Stimulated activated CD8-positive, alpha-beta memory T cell treated with anti-CD3 and anti-CD28 coated beads, Interleukin-4, amount 100 ng/mL, for 48 hours (primary cell): Measurements from ENCODE around the gene KIFC1.
"Not testable (repeated sequence)": the region's sequence is repeated elsewhere in the genome, so short reads cannot be mapped to it uniquely, and the experiment has no call there.

Experiments used
- DNase-seq: peaks from one replicate; pipeline ENCODE4 v3.0.0-alpha.2; 2020

KIFC1 gene

DNA sequence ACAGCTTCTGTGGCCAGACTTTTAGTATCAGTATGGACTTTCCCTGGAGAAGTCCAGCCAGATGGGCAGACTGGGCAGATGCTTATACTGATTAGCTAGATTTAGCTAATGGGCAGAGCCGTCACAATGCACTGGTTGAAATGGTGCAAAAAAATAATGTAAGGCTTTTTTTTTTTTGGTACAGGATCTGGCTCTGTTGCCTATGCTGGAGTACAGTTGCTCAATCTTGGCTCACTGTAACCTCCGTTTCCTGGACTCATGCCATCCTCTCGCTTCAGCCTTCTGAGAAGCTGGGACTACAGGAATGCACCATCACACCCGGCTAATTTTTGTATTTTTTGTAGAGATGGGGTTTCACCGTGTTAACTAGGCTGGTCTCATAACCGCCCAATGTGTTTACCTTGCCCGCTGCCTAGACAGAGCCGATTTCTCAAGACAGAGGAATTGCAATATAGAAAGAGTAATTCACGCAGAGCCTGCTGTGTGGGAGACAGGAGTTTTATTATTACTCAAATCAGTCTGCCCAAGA, 16.4 kb upstream of the KIFC1 start:
- DNase-seq = no peak

GRCh38 chr6:33377171-33377570, 14.5 kb upstream of the KIFC1 start:
- no peak for DNase-seq

- not testable (repeated sequence) for DNase-seq
Measured at GRCh38 chr6:33379184-33379583, 12.4 kb upstream of the KIFC1 start.

- DNase-seq = no peak
Measured at GRCh38 chr6:33380272-33380981, 11.2 kb upstream of the KIFC1 start.

DNA sequence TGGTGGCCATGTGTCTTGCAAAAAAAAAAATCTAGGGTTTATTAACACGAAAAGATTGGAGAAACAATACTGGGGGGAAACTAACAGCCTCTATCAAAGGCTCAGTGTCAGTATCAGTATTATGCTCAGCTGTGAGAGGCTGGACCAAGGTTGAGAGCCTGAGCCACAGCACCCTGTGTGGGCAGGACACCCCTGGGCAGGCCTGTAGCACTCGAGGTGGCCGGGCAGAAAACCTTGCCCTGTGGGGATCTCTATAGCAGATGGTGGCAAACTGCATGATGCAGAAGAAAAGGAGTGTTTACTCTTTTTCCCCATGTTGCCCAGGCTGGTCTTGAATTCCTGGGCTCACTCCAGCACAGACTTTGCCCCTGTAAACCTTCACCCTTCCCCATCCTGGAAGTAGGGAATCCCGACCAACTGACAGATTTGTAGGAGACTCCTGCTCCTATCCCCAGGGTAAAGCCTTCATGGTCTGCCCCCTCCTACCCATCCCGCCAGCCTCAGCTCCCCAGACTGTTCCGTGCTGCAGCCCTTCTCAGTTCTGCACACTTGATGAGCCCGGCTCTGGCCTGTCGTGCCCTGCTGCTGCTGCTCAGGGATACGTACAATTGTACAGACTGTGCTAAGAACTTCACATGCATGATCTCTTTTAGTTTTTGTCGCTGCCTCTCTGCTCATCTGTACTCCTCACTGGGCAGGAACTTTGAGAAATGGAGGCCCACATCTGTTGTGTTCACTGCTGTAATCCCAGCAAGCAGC, 8.0 kb upstream of the KIFC1 start:
- no peak for DNase-seq

DNA sequence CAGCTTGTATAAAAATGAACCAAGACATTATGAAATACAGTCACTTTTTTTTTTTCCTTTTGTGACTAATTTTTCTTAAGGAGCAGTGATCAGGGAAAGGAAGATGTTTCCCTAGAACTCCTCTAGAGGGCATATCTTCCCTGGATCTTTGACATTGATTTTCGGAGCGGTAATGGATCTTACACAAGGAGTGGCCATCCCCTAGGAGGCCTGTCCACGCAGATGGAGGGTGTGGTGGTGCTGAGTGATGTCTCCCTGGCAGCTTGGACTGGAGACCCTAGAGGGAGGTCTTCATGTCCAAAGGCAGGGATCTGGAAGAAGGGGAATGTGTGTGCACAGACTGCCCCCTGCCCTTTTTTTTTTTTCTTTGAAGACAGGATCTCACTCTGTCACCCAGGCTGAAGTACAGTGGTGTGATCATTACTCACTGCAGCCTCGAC, 7.0 kb upstream of the KIFC1 start:
- no peak for DNase-seq

DNA sequence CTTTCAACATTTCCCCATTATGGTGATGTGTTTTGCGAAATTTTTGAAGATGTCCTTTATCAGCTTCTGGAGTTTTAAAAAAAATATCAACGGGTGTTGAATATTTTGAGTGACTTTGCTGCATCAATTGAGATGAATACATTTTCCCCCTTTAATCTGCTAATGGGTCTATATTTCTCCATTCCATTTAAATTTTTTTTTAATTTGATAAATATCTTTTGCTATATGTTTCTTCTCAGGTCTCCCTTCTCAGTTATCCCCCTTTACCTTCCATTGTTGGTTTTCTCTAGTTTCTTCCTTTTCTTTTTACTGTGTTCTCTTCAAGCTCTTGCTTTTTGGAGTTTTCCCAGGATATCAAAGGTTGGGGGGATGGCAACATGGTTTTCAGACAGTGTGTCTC, 1.4 kb upstream of the KIFC1 start:
- no peak for DNase-seq

GRCh38 chr6:33390767-33391277, 801 bp upstream of the KIFC1 start:
- no peak for DNase-seq

- DNase-seq = peak; percentile 73
Measured at GRCh38 chr6:33391922-33392594, 435 bp downstream of the KIFC1 start.

DNA sequence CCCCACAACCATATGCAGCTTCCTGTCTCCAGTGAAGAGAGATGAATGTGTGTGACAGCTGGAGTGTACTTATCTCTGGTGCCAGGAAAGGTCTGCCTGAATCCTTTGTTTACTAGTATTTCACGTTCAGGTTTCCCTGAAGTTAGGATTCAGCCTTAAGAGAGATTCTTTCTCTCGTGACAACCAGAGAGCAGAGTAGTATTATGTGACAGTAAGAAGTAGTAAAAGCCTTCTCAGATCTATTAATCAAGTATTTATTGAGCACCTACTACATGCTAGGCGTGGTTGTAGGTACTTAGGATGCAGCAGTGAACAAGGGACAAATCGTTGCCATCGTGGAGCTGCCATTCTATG, 949 bp downstream of the KIFC1 start:
- DNase-seq = no peak

DNA sequence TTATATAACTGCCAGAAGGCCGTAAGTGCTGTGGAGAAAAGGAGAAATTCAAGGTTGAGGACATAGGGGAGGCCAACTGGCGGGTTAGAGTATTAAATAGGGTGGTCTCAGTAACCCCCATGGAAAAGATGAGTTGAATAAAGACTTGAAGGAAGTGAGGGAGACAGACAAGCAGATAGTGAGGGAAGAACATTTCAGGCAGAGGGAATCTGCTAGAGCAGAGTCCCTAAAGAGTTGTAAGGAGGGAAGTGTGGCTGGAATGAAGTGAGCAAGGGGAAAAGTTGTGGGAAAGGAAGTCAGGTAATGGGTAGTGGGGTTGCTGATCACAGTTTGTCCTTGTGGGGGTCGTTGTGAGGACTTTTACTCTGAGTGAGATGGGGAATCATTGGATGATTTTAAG, 1.4 kb downstream of the KIFC1 start:
- no peak for DNase-seq

- no peak for DNase-seq
Measured at GRCh38 chr6:33397541-33397940, 5.9 kb downstream of the KIFC1 start.

GRCh38 chr6:33398601-33399000, 7.0 kb downstream of the KIFC1 start:
- not testable (repeated sequence) for DNase-seq

DNA sequence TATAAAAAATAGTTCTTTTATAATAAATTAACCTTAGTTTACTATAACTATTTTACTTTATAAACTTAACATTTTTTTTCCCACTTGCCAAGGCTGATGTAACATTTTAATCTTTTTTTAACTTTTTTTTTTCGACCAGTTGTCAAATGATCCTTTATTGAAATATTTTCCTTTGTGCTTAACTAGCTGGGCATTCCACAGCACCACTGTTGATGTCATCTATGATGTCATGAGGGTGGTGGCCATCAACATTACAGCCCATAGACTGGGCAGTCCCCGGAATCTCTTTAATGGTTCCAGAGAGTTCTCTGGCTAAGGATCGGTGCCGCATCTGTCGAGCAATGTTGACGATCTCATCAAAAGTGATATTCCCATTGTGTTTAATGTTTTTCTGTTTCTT, 8.3 kb downstream of the KIFC1 start:
- not testable (repeated sequence) for DNase-seq

- DNase-seq = no peak
Measured at GRCh38 chr6:33404884-33405283, 13.3 kb downstream of the KIFC1 start.

DNA sequence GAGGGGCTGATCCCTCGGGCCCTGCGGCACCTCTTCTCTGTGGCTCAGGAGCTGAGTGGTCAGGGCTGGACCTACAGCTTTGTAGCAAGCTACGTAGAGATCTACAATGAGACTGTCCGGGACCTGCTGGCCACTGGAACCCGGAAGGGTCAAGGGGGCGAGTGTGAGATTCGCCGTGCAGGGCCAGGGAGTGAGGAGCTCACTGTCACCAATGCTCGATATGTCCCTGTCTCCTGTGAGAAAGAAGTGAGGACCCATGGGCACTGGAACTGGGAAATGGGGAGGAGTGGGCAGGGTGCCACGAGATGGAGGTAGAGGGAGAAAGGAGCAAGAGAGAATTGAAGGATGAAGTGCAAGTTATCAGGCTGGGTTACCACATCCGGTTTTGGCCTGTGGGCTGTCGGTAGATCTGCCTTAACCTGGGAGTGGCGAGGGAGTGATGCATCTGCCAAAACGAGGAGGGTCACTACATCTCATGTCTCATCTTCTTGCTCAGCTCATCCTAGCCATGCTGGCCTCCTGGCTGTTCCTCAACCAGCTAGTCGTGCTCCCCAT, 13.8 kb downstream of the KIFC1 start:
- DNase-seq = no peak

- no peak for DNase-seq
Measured at GRCh38 chr6:33406126-33406525, 14.5 kb downstream of the KIFC1 start.

DNA sequence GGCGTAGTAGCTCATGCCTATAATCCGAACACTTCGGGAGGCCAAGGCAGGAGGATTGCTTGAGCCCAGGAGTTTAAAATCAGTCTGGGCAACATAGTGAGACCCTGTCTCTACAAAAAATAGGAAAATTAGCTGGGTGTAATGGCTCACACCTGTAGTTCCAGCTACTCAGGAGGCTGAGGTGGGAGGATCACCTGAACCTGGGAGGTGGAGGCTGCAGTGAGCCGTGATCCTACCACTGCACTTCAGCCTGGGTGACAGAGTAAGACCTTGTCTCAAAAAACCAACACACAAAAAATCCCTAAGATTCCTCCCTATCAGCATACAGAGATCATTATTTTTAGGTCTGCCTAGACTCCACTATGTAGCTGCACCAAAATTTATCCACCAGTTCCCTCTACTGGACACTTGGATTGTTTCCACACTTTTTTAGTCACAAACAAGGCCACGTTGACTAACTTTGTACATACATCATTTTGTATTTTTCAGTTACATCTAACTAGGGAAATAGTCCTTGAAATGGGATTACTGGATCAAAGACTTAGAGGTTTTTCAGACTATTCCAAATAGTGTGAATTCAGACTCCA, 15.6 kb downstream of the KIFC1 start:
- no peak for DNase-seq

- peak; percentile 98 for DNase-seq
Measured at GRCh38 chr6:33410050-33410710, 18.6 kb downstream of the KIFC1 start.

DNA sequence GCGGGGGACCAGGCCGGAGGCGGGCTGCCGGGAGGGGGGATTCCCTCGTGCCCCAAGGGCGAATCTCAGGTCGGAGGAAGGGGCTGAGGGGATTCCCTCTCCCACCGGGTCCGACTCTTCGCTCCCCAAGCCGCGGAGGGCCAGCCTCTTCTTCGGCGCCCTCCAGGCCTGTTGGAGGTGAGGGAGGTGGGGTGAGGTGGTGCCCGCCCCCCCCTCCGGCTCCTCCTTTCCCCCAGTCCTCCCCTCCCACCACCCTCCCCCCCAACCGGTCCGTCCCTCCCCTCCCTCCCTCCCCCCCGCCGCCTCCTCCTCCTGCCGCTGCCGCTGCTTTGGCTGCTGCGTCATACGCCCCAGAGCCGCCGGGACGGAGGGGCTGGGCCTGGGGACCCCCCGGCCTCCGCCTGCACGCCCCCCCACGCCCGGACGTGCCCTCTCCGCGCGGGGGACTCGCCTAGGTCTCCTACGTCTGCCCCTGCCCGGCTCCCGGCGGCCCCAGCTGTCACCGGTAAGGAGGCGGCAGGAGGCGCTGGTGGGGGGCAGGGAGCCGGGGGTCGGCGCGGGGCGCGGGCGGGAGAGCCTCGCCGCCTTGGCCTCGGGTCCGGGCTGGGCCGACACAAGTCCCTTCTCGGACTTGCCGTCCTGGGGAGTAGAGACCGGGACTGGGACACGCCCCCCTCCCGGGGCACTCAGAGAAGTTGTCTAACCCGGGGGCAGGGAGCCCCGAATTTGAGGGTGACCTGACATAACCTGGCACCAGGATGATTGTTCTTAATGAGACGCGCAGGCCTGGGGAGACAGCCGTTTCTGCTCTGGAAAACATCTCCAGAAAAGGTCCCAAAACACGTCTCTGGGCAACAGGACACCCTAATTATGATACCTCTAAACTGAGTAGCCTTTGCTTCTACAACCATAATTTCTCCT, 19.3 kb downstream of the KIFC1 start, which contains the start of gene PHF1:
Gene PHF1 (plus strand): TSS at position 304 of the 921 bp plus-strand sequence. CDS start 1,250 bp downstream, outside the sequence.
- no peak for DNase-seq

- no peak for DNase-seq
Measured at GRCh38 chr6:33411632-33412005, 20.0 kb downstream of the KIFC1 start.
